Liver (tissue), 10 donors: ENCODE results near the gene TOP1. TPM values are rescaled to one million over a fixed set of nuclear protein-coding genes. Genes with fewer than 3 reads are reported as not detected.

ENCODE experiments used
- DNase-seq: peaks from one replicate; pipeline ENCODE4 v3.0.0-alpha.2; 2017; ENCODE audit warnings: low spot score
- H3K27ac ChIP-seq, 2 donors: one replicate each; pipeline ENCODE4 v1.7.0; 2013; ENCODE audit warnings: inconsistent platforms in 2 of 2, low read length in 2 of 2, control low read depth in 1 of 2, low read depth in 1 of 2, mild to moderate bottlenecking in 1 of 2
- H3K27me3 ChIP-seq, 4 donors: one replicate each; pipeline versions ENCODE4 v1.6.1 to v1.7.0; 2013; ENCODE audit warnings: low read length in 3 of 4, inconsistent platforms in 1 of 4, mild to moderate bottlenecking in 1 of 4, moderate library complexity in 1 of 4; ENCODE audit not compliant: control insufficient read depth in 4 of 4, insufficient read depth in 4 of 4
- H3K36me3 ChIP-seq, 4 donors: one replicate each; pipeline versions ENCODE4 v1.6.1 to v1.7.0; 2013; ENCODE audit warnings: low read length in 3 of 4, mild to moderate bottlenecking in 3 of 4, low read depth in 1 of 4, moderate library complexity in 1 of 4; ENCODE audit not compliant: control insufficient read depth in 4 of 4, insufficient read depth in 3 of 4
- H3K4me1 ChIP-seq, 4 donors: one replicate each; pipeline versions ENCODE4 v1.6.1 to v1.7.0; 2013; ENCODE audit warnings: low read length in 3 of 4, mild to moderate bottlenecking in 3 of 4, moderate library complexity in 1 of 4; ENCODE audit not compliant: control insufficient read depth in 4 of 4, insufficient read depth in 4 of 4
- H3K4me3 ChIP-seq, 3 donors: one replicate each; pipeline versions ENCODE4 v1.6.1 to v1.7.0; 2013; ENCODE audit warnings: low read length in 3 of 3, control low read depth in 1 of 3, low read depth in 1 of 3, mild to moderate bottlenecking in 1 of 3
- H3K9ac ChIP-seq, 2 donors: one replicate each; pipeline ENCODE4 v1.7.0; 2013; ENCODE audit warnings: low read length in 2 of 2, mild to moderate bottlenecking in 2 of 2, moderate library complexity in 2 of 2, control low read depth in 1 of 2, low read depth in 1 of 2
- H3K9me3 ChIP-seq, 4 donors: one replicate each; pipeline versions ENCODE4 v1.6.1 to v1.7.0; 2013; ENCODE audit warnings: low read length in 3 of 4; ENCODE audit not compliant: control insufficient read depth in 4 of 4
- ATF3 ChIP-seq: IDR thresholded peaks from 2 replicates; pipeline ENCODE4 v1.6.1; 2016; ENCODE audit warnings: antibody characterized with exemption
- CTCF ChIP-seq: fragments of 150-350 bp; IDR thresholded peaks from 2 replicates; pipeline ENCODE4 v1.5.1; 2017; ENCODE audit warnings: improper control_type of control experiment, low read depth, low read length; ENCODE audit not compliant: missing input control
- FOXA2 ChIP-seq: IDR thresholded peaks from 2 replicates; pipeline ENCODE4 v1.6.1; 2016; ENCODE audit warnings: antibody characterized with exemption
- GABPA ChIP-seq, 2 donors: IDR thresholded peaks in 1 of 2; conservative IDR thresholded peaks in 1 of 2; 2 replicates each; pipeline ENCODE4 v1.6.1; 2016; ENCODE audit warnings: antibody characterized with exemption in 2 of 2, mild to moderate bottlenecking in 1 of 2, moderate library complexity in 1 of 2
- JUND ChIP-seq, 2 donors: IDR thresholded peaks; 2 replicates each; pipeline ENCODE4 v1.6.1; 2016; ENCODE audit warnings: antibody characterized with exemption in 2 of 2
- MAX ChIP-seq: IDR thresholded peaks from 2 replicates; pipeline ENCODE4 v1.6.1; 2016; ENCODE audit warnings: antibody characterized with exemption
- NR2F2 ChIP-seq: IDR thresholded peaks from 2 replicates; pipeline ENCODE4 v1.6.1; 2016; ENCODE audit warnings: antibody characterized with exemption
- RAD21 ChIP-seq, 2 donors: IDR thresholded peaks; 2 replicates each; pipeline ENCODE4 v1.6.1; 2016; ENCODE audit warnings: antibody characterized with exemption in 2 of 2, mild to moderate bottlenecking in 2 of 2
- RXRA ChIP-seq, 2 donors: IDR thresholded peaks; 2 replicates each; pipeline ENCODE4 v1.6.1; 2017 to 2018; ENCODE audit warnings: antibody characterized with exemption in 2 of 2, mild to moderate bottlenecking in 1 of 2
- SP1 ChIP-seq: IDR thresholded peaks from 2 replicates; pipeline ENCODE4 v1.6.1; 2018; ENCODE audit warnings: antibody characterized with exemption, mild to moderate bottlenecking
- ZBTB33 ChIP-seq: IDR thresholded peaks from 2 replicates; pipeline ENCODE4 v1.6.1; 2016; ENCODE audit warnings: antibody characterized with exemption
- WGBS: extraction: QIAGEN DNeasy Blood & Tissue Kit; methylation state at CpG from one replicate; pipeline ENCODE4 v1.1.7; 2013; 5-methylcytosine and 5-hydroxymethylcytosine counted together
- polyA plus RNA-seq, 2 donors: library from polyadenylated mRNA; stranded (reverse) in 1 of 2; unstranded in 1 of 2; fragments of 200-250 nt in 1 of 2; fragments of >200 nt in 1 of 2; fragmentation: Nextera tagmentation in 1 of 2; extraction: Ambion mirVana in 1 of 2; gene quantifications; one replicate each; pipeline versions ENCODE4 v1.2.1 to v1.2.3, GENCODE V29; 2013 to 2015
- small RNA-seq: library from RNA; depleted of rRNA; stranded (forward); fragments of <200 nt; gene quantifications from one replicate; pipeline ENCODE3, GENCODE V24; 2014
- total RNA-seq, 2 donors: library from RNA; depleted of rRNA; stranded (reverse); fragments of >200 nt; gene quantifications; one replicate each; pipeline ENCODE4 v1.2.3, GENCODE V29; 2014
- donor health status: healthy.
- donor health status: healthy.
- donor health status: healthy.
- donor health status: healthy.
- donor health status: healthy.

Gene TOP1
- total and polyA plus RNA-seq, 4 donors, result 13.7 to 62.1 (median 19.4) TPM

GRCh38 chr20:41172296-41173140 is 143.9 kb downstream of the TOP1 start:
- Histone ChIP-seq H3K27me3 (no peaks in the 10 kb centered on the region), H3K9me3 (no peaks in the 10 kb centered on the region), H3K4me1 (peaks cover 0 to 5% (median 0%) of the 10 kb centered on the region in 4 donors), H3K4me3 (no peak overlapping the region), H3K36me3 (peaks cover 4 to 39% (median 6%) of the 10 kb centered on the region in 4 donors), H3K27ac (peak overlapping the region; percentile 36 to 48), H3K9ac (no peak overlapping the region)
- no peak for TF ChIP-seq JUND (IDR thresholded peaks at IDR 0.05)
- TF ChIP-seq NR2F2, result peak; percentile 13
- no peak for TF ChIP-seq SP1
- TF ChIP-seq ZBTB33, result no peak
- no peak for TF ChIP-seq GABPA (IDR thresholded peaks at IDR 0.05 in 1 of 2, conservative IDR thresholded peaks at IDR 0.05 in 1 of 2)
- TF ChIP-seq RXRA (IDR thresholded peaks at IDR 0.05), result no peak
- 80% methylated on average over 18 of the region's 18 CpGs for WGBS
- peak; percentile 32 for DNase-seq

GRCh38 chr20:41173161-41173721 is 144.6 kb downstream of the TOP1 start:
- Histone ChIP-seq H3K4me1 (peaks cover 0 to 5% (median 0%) of the 10 kb centered on the region in 4 donors), H3K36me3 (peaks cover 1 to 39% (median 6%) of the 10 kb centered on the region in 4 donors), H3K9ac (no peak overlapping the region), H3K27ac (peak overlapping the region in 1 of 2 donors; percentile 10), H3K27me3 (no peaks in the 10 kb centered on the region), H3K4me3 (no peak overlapping the region), H3K9me3 (no peaks in the 10 kb centered on the region)
- peak; percentile 86 for DNase-seq
- TF ChIP-seq CTCF (peak; percentile 94), FOXA2 (no peak), RAD21 (IDR thresholded peaks at IDR 0.05) (peak; percentile 98 to 99), RXRA (IDR thresholded peaks at IDR 0.05) (peak in 1 of 2 donors; percentile 13)
- WGBS, result 17% methylated on average over 9 of the region's 9 CpGs

GRCh38 chr20:41173791-41174341 is 145.2 kb downstream of the TOP1 start:
- Histone ChIP-seq H3K4me1 (peaks cover 0 to 5% (median 0%) of the 10 kb centered on the region in 4 donors), H3K27me3 (no peaks in the 10 kb centered on the region), H3K4me3 (no peak overlapping the region), H3K9me3 (no peaks in the 10 kb centered on the region), H3K9ac (no peak overlapping the region), H3K27ac (peak overlapping the region in 1 of 2 donors; percentile 10), H3K36me3 (peaks cover 1 to 34% (median 6%) of the 10 kb centered on the region in 4 donors)
- DNase-seq, result peak; percentile 20
- WGBS, result 92% methylated on average over 13 of the region's 13 CpGs
- TF ChIP-seq ATF3, result no peak
- TF ChIP-seq MAX, result no peak
- TF ChIP-seq GABPA (IDR thresholded peaks at IDR 0.05 in 1 of 2, conservative IDR thresholded peaks at IDR 0.05 in 1 of 2), result no peak
- no peak for TF ChIP-seq RAD21 (IDR thresholded peaks at IDR 0.05)

Small RNAs within 50 kb of the gene (small RNA-seq; reads per million reads assigned to genes)
- gene MIR6871 (not detected), gene RNU2-52P (0.15 reads per million)

Other genes starting within 250 kb of the TOP1 start
- 10 to 100 TPM; 25.8 to 30.4 TPM for gene PLCG1, start 108.7 kb downstream of the TOP1 start, total RNA-seq
- 1 to 10 TPM; 2.0 to 6.3 TPM for gene PLCG1, start 108.7 kb downstream of the TOP1 start, polyA plus RNA-seq